WTC11 (cell line): Measurements from ENCODE around the gene OTUD7B.
"Not testable (repeated sequence)": the region's sequence is repeated elsewhere in the genome, so short reads cannot be mapped to it uniquely, and the experiment has no call there.

Experiments used
- ATF1 ChIP-seq: sonication (generic); formaldehyde crosslinking; IDR thresholded peaks from 2 replicates; pipeline ENCODE4 v1.8.1; 2023; ENCODE audit warnings: mild to moderate bottlenecking, moderate library complexity, missing genetic modification reagents
- TF ChIP-seq, protein P1 (sequence below): fragments of 200-600 bp; IDR thresholded peaks from 2 replicates; pipeline ENCODE4 v1.8.0; 2022; ENCODE audit warnings: antibody characterized with exemption

DNA sequence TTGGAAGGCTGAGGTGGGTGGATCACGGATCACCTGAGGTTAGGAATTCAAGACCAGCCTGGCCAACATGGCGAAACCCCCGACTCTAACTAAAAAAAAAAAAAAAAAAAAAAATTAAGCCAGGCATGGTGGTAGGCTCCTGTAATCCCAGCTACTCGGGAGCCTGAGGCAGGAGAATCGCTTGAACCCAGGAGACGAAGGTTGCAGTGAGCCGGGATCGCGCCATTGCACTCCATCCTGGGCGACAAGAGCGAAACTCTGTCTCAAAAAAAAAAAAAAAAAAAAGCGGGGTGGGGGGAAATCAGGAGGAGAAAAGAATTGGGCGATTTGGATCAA, 71.9 kb downstream of the OTUD7B start:
- TF ChIP-seq ATF1 (CRISPR knock-in tag), result not testable (repeated sequence)
- TF ChIP-seq, protein P1, sequence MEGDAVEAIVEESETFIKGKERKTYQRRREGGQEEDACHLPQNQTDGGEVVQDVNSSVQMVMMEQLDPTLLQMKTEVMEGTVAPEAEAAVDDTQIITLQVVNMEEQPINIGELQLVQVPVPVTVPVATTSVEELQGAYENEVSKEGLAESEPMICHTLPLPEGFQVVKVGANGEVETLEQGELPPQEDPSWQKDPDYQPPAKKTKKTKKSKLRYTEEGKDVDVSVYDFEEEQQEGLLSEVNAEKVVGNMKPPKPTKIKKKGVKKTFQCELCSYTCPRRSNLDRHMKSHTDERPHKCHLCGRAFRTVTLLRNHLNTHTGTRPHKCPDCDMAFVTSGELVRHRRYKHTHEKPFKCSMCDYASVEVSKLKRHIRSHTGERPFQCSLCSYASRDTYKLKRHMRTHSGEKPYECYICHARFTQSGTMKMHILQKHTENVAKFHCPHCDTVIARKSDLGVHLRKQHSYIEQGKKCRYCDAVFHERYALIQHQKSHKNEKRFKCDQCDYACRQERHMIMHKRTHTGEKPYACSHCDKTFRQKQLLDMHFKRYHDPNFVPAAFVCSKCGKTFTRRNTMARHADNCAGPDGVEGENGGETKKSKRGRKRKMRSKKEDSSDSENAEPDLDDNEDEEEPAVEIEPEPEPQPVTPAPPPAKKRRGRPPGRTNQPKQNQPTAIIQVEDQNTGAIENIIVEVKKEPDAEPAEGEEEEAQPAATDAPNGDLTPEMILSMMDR, result not testable (repeated sequence)
